ENCODE results near the gene RBM42. TPM values are rescaled to one million over a fixed set of nuclear protein-coding genes. Genes with fewer than 3 reads are reported as not detected.
"Not testable (repeated sequence)": the region's sequence is repeated elsewhere in the genome, so short reads cannot be mapped to it uniquely, and the experiment has no call there.

RBM42 gene
- total RNA-seq, 2 experiments from 2014 or later: 118 to 119 TPM

GRCh38 chr19:35642312-35642711, 13.5 kb downstream of the RBM42 start:
- H3K27ac Mint-ChIP-seq: peak overlapping the region; percentile 90
- H3K9me3 Mint-ChIP-seq (ENCODE audit: insufficient read depth): no peaks in the 10 kb centered on the region
- no peak for DNase-seq
- ChIA-PET CTCF (interaction anchor here (3.2 kb wide), 1 partner anchor 11 kb away, joined by 10 read pairs; no protein-coding TSS in a partner anchor), POLR2A (interaction anchor here (0.7 to 1.8 kb wide), 4 partner anchors 10 to 561 kb away, joined by 3 to 10 read pairs (median 5); partner anchors contain the start of genes HAUS5 and HSPB6)
- H3K4me1 Mint-ChIP-seq (ENCODE audit: low read depth): peaks cover 42% of the 10 kb centered on the region
- no peak for ATAC-seq
- no peaks in the 10 kb centered on the region for H3K27me3 Mint-ChIP-seq (ENCODE audit: low read depth)
- H3K36me3 Mint-ChIP-seq (ENCODE audit: low read depth): peaks cover 4% of the 10 kb centered on the region
- peak overlapping the region; percentile 78 for H3K4me3 Mint-ChIP-seq

GRCh38 chr19:35642798-35643254, 14.0 kb downstream of the RBM42 start:
- Mint-ChIP-seq H3K27ac (peak overlapping the region; percentile 90), H3K4me3 (peak overlapping the region; percentile 78), H3K27me3 (ENCODE audit: low read depth) (no peaks in the 10 kb centered on the region), H3K4me1 (ENCODE audit: low read depth) (peaks cover 44% of the 10 kb centered on the region), H3K9me3 (ENCODE audit: insufficient read depth) (no peaks in the 10 kb centered on the region), H3K36me3 (ENCODE audit: low read depth) (peaks cover 4% of the 10 kb centered on the region)
- CTCF ChIA-PET: interaction anchor here (0.6 to 3.2 kb wide), 2 partner anchors 12 to 411 kb away, joined by 3 to 10 read pairs; partner anchors contain the start of gene THAP8
- POLR2A ChIA-PET: interaction anchor here (0.7 to 1.8 kb wide), 5 partner anchors 11 to 562 kb away, joined by 3 to 10 read pairs (median 5); partner anchors contain the start of genes HAUS5 and HSPB6
- ATAC-seq (no peak), DNase-seq (peak; percentile 27)

GRCh38 chr19:35643255-35644205, 14.7 kb downstream of the RBM42 start:
- peak; percentile 88 for DNase-seq
- ChIA-PET CTCF (interaction anchor here (0.6 to 3.2 kb wide), 5 partner anchors 12 to 485 kb away, joined by 3 to 10 read pairs (median 4); partner anchors contain the start of gene THAP8), POLR2A (interaction anchor here (0.7 to 1.8 kb wide), 6 partner anchors 11 to 562 kb away, joined by 3 to 10 read pairs (median 4); partner anchors contain the start of gene HAUS5)
- peak overlapping the region; percentile 90 for H3K27ac Mint-ChIP-seq
- H3K27me3 Mint-ChIP-seq (ENCODE audit: low read depth): no peaks in the 10 kb centered on the region
- ATAC-seq: peak; percentile 48
- peaks cover 44% of the 10 kb centered on the region for H3K4me1 Mint-ChIP-seq (ENCODE audit: low read depth)
- no peaks in the 10 kb centered on the region for H3K9me3 Mint-ChIP-seq (ENCODE audit: insufficient read depth)
- H3K36me3 Mint-ChIP-seq (ENCODE audit: low read depth): peaks cover 3% of the 10 kb centered on the region
- H3K4me3 Mint-ChIP-seq: peak overlapping the region; percentile 78

GRCh38 chr19:35644206-35644986, 15.6 kb downstream of the RBM42 start:
- H3K4me1 Mint-ChIP-seq (ENCODE audit: low read depth): peaks cover 50% of the 10 kb centered on the region
- H3K27me3 Mint-ChIP-seq (ENCODE audit: low read depth): no peaks in the 10 kb centered on the region
- peak overlapping the region; percentile 90 for H3K27ac Mint-ChIP-seq
- ChIA-PET CTCF (interaction anchor here (1.0 to 3.2 kb wide), 6 partner anchors 13 to 484 kb away, joined by 3 to 10 read pairs (median 4); no protein-coding TSS in a partner anchor), POLR2A (interaction anchor here (0.6 to 1.8 kb wide), 6 partner anchors 12 to 251 kb away, joined by 3 to 7 read pairs (median 5); partner anchors contain the start of gene HAUS5)
- DNase-seq: peak; percentile 99
- peak; percentile 86 for ATAC-seq
- peak overlapping the region; percentile 78 for H3K4me3 Mint-ChIP-seq
- H3K36me3 Mint-ChIP-seq (ENCODE audit: low read depth): peaks cover 9% of the 10 kb centered on the region
- no peaks in the 10 kb centered on the region for H3K9me3 Mint-ChIP-seq (ENCODE audit: insufficient read depth)

GRCh38 chr19:35644987-35645679, 16.3 kb downstream of the RBM42 start:
- Mint-ChIP-seq H3K4me3 (peak overlapping the region; percentile 78), H3K9me3 (ENCODE audit: insufficient read depth) (no peaks in the 10 kb centered on the region), H3K27me3 (ENCODE audit: low read depth) (no peaks in the 10 kb centered on the region), H3K4me1 (ENCODE audit: low read depth) (peaks cover 56% of the 10 kb centered on the region), H3K27ac (peak overlapping the region; percentile 90), H3K36me3 (ENCODE audit: low read depth) (peaks cover 9% of the 10 kb centered on the region)
- ChIA-PET POLR2A (interaction anchor here (0.6 to 1.3 kb wide), 2 partner anchors 32 to 250 kb away, joined by 5 to 7 read pairs; partner anchors contain the start of gene HAUS5), CTCF (interaction anchor here (1.0 to 1.1 kb wide), 3 partner anchors 13 to 483 kb away, joined by 3 to 4 read pairs (median 4); no protein-coding TSS in a partner anchor)
- DNase-seq (peak; percentile 83), ATAC-seq (no peak)

- no peak for ATAC-seq
- CTCF ChIA-PET: interaction anchor here (1.1 kb wide), 1 partner anchor 12 kb away, joined by 3 read pairs; no protein-coding TSS in a partner anchor
- Mint-ChIP-seq H3K4me1 (ENCODE audit: low read depth) (peaks cover 63% of the 10 kb centered on the region), H3K36me3 (ENCODE audit: low read depth) (peaks cover 14% of the 10 kb centered on the region), H3K9me3 (ENCODE audit: insufficient read depth) (no peaks in the 10 kb centered on the region), H3K27me3 (ENCODE audit: low read depth) (no peaks in the 10 kb centered on the region), H3K27ac (peak overlapping the region; percentile 45), H3K4me3 (peak overlapping the region; percentile 78)
- POLR2A ChIA-PET: no interaction called here
- DNase-seq: no peak
Observed at GRCh38 chr19:35645680-35646511, 17.1 kb downstream of the RBM42 start.

- peak within 1 kb of the TSS; percentile 99 for H3K4me3 Mint-ChIP-seq
- CTCF ChIA-PET: interaction anchor here (0.7 to 2.3 kb wide), 17 partner anchors 9 to 295 kb away, joined by 3 to 7 read pairs (median 3); partner anchors contain the start of gene HAUS5
- H3K9me3 Mint-ChIP-seq (ENCODE audit: insufficient read depth): no peaks in the 10 kb centered on the region
- peak; percentile 72 for ATAC-seq
- peak; percentile 97 for DNase-seq
- POLR2A ChIA-PET: interaction anchor here (0.6 to 1.9 kb wide), 18 partner anchors 9 to 1379 kb away, joined by 3 to 9 read pairs (median 4); partner anchors contain the start of gene HAUS5
- H3K36me3 Mint-ChIP-seq (ENCODE audit: low read depth): peaks cover 23% of the 10 kb centered on the region
- H3K27ac Mint-ChIP-seq: peak within 1 kb of the TSS; percentile 98
- H3K27me3 Mint-ChIP-seq (ENCODE audit: low read depth): no peaks in the 10 kb centered on the region
- peaks cover 47% of the 10 kb centered on the region for H3K4me1 Mint-ChIP-seq (ENCODE audit: low read depth)
Observed at GRCh38 chr19:35648017-35648961, 19.5 kb downstream of the RBM42 start, which contains the start of gene COX6B1. Gene COX6B1 (plus strand): TSS chr19:35648323. CDS start chr19:35651244, 2,921 bp downstream.

GRCh38 chr19:35650581-35650980, 21.7 kb downstream of the RBM42 start:
- Mint-ChIP-seq H3K27ac (no peak overlapping the region), H3K36me3 (ENCODE audit: low read depth) (peaks cover 37% of the 10 kb centered on the region), H3K4me1 (ENCODE audit: low read depth) (peaks cover 35% of the 10 kb centered on the region), H3K27me3 (ENCODE audit: low read depth) (no peaks in the 10 kb centered on the region), H3K4me3 (no peak overlapping the region), H3K9me3 (ENCODE audit: insufficient read depth) (no peaks in the 10 kb centered on the region)
- ChIA-PET CTCF (no interaction called here), POLR2A (no interaction called here)
- ATAC-seq (no peak), DNase-seq (no peak)

GRCh38 chr19:35654828-35655227, 26.0 kb downstream of the RBM42 start:
- H3K9me3 Mint-ChIP-seq (ENCODE audit: insufficient read depth); H3K4me3 Mint-ChIP-seq; CTCF ChIA-PET; H3K27me3 Mint-ChIP-seq (ENCODE audit: low read depth); H3K27ac Mint-ChIP-seq; DNase-seq; ATAC-seq; POLR2A ChIA-PET: not testable (repeated sequence)
- peaks cover 17% of the 10 kb centered on the region for H3K4me1 Mint-ChIP-seq (ENCODE audit: low read depth)
- peaks cover 50% of the 10 kb centered on the region for H3K36me3 Mint-ChIP-seq (ENCODE audit: low read depth)

Measured in activated CD8-positive, alpha-beta T cell treated with anti-CD3 and anti-CD28 coated beads, Interleukin-2, amount 10 ng/mL, durations not matched to agents 7 days and 5 days (primary cell).